Fibroblast of skin of left quadriceps (primary cell): ENCODE data around the gene ANKLE1.
"Not testable (repeated sequence)": the region's sequence is repeated elsewhere in the genome, so short reads cannot be mapped to it uniquely, and the experiment has no call there.

Experiments used
- DNase-seq, 2 experiments: peaks; one replicate each; pipeline ENCODE4 v3.0.0-alpha.2; 2013; ENCODE audit warnings: low read depth in 2 of 2

Gene ANKLE1

GRCh38 chr19:17246681-17247425, 34.8 kb upstream of the ANKLE1 start:
- DNase-seq, result no peak

DNA sequence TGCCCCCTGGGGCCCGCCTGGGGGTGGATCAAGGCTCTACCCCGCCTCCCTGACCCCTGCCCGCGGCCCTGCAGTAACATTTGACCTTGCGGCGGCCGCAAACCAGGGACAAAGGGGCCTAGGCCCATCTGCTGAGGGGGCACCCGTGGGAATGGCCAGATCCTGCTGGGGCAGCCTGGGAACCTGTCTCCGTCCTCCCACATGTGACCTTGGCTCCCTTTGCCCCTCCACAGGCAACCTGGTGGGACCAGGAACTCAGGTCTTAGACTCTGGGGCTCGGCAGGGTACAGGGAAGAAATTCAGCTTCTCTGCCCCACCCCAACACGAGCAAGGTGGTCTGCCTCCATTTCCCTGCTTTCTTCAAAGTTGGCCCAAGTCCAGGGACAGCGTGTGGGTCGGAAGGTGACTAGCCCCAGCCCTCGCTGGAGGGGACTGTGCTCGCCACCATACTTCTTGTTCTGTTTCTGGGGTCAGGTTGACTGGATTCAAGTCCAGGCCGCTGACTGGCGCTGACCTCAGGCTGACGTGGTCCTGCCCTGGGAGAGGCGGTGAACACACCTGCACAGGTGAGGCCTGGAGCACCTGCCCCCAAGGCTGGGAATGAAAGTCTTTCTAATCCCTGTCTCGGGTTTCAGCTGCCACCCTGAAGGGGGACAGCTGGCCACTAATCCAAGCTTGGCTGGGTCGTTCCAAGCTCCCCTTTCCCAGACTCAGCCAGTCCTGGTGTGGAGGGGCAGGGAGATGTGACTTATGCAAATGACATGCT, 33.5 kb upstream of the ANKLE1 start:
- no peak for DNase-seq

DNA sequence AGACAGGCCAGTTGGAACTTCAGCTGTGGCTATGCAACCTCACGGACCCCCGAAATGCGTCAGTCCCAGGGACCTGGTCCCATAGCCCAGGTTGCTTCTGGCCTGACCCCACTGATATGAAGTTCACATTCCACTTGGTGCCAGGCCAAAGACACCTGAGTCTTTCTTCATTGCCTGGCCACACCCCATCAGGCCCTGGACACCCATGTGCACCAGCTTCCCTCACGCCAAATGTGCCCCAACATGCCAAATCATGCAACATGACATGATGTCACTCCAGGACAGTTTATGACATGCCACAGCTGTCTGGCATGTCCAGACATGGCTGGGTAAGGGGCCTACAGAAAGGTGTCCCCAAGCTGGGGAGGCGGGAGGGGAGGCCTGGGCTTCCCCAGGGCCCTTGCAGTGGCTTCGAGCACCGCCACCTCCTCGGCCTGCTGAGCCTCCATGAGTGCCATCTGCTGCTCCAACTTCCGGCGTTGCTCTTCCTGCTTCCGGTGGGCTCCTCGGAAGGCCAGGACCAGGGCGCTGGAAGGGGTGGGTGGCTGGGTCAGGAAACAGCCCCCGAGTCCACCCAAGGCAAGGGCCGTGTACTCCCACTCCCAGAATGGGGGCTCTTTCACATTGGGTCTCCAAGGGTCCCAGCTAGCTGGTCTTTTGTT, 31.7 kb upstream of the ANKLE1 start:
- DNase-seq, result no peak

DNA sequence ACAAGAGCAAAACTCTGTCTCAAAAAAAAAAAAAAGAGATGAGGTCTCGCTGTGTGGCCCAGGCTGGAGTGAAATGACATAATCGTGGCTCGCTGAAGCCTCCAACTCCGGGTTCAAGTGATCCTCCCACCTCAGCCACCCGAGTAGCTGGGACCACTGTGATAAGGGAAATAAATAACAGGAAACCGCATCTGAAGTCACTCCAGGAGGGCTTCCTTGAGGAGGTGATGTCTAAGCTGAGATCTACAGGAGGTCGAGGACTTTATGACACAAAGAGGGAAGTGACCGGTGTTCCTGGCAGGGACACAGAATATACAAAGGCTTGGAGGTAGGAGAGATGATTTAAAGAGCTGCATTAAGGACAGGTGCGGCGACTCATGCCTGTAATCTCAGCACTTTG, 27.1 kb upstream of the ANKLE1 start:
- DNase-seq, result no peak

- no peak for DNase-seq
Measured at GRCh38 chr19:17255150-17255621, 26.5 kb upstream of the ANKLE1 start.

GRCh38 chr19:17256130-17256529, 25.6 kb upstream of the ANKLE1 start:
- no peak for DNase-seq

DNA sequence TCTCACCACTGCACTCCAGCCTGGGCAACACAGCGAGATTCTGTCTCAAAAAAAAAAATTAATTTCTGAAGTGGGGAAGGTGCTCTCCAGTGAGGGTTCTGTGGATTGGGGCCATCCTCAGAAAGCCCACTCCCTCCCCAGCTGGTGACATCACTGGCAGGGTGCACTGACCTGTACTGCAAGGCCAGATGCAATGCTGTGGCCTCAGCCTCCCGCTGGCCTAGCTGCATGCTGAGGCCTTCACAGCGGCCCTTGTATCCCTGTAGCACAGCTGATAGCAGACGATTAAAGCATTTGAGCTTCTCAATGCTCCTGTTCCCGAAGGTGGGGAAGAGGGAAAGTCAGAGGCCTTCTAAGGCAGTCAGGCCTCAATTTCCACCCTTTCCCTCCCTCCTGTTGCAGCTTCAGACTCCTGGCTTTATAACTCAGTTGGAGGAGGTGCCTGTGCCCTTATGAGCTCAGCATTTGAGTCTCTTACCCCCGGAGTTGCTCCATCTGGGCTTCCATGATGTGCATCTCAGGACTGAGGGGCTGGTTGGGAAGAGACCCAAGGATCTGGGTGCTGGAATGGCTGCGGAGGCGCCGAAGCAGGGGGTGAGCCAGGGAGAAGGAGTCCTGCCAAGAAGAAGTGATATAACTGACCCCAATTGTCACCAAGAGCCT, 22.5 kb upstream of the ANKLE1 start:
- DNase-seq, result no peak

DNA sequence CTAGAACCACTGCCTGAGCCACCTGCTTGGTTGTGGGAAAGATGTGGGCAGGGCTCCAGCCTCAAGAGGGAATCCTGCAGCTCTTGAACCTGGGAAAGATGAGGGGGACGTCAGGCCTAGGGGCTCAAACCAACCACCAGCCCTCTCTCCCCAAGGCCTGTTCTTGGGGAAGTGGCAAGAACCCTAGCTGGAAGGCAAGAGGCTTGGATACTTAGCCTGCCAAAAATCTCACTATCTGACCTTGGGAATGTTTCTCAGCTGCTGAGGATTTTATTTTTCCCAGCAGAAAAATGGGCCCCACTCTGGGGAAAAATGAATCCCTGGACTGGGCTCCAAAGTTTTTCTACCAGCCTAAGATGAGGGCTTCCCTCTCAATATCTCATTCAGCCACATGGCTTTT, 21.8 kb upstream of the ANKLE1 start:
- DNase-seq, result no peak

DNA sequence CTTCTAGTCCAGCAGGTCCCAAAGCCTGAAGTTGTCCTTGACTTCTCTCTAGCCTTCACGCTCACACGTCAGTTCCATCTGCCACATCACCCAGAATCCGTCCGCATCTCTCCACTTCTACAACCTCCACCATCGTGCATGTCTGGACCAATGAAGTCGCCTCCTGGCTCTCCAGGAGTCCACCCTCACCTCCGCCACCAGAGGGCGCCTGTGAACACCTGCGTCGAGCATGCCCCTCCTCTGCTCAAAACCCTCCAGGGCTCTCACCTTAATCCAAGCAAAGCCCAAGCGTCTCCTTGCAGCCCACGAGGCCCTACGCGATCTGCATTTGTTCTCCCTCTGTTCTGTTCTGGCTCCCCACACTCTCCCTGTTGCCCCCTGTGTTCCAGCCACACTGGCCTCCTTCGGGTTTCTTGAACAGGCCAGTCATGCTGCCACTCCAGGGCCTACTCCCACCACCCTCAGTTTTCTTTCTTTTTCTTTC, 20.8 kb upstream of the ANKLE1 start:
- DNase-seq, result peak; percentile 37 to 43

DNA sequence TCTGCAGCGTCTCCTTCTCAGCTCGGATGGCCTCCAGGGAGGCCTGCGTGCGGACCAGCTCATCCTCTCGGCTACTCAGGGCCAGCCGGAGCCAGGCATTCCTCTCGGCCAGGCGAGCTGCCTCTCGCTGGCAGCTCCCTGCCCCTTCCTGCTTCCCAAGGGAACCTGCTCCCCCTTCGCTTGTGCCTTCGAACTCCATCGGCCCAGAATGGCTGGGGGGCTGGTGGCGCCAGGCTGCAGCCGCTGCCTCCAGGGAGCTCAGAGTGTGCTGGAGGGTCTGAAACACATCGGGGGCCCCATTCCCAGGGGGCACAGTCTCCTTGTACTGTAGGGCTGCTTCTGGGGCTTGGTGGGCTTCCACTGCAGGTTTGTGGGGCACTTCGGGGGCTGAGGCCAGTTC, 19.1 kb upstream of the ANKLE1 start:
- DNase-seq, result no peak

GRCh38 chr19:17263712-17264640, 17.7 kb upstream of the ANKLE1 start:
- DNase-seq, result no peak

GRCh38 chr19:17264641-17264979, 17.1 kb upstream of the ANKLE1 start, which contains the start of gene USHBP1:
USHBP1 (minus strand) TSS chr19:17264745; CDS start chr19:17264299, 446 bp downstream.
- DNase-seq, result no peak

- DNase-seq, result no peak
Measured at GRCh38 chr19:17266026-17266425, 15.7 kb upstream of the ANKLE1 start.

- DNase-seq, result no peak
Measured at GRCh38 chr19:17266589-17266974, 15.1 kb upstream of the ANKLE1 start.

DNA sequence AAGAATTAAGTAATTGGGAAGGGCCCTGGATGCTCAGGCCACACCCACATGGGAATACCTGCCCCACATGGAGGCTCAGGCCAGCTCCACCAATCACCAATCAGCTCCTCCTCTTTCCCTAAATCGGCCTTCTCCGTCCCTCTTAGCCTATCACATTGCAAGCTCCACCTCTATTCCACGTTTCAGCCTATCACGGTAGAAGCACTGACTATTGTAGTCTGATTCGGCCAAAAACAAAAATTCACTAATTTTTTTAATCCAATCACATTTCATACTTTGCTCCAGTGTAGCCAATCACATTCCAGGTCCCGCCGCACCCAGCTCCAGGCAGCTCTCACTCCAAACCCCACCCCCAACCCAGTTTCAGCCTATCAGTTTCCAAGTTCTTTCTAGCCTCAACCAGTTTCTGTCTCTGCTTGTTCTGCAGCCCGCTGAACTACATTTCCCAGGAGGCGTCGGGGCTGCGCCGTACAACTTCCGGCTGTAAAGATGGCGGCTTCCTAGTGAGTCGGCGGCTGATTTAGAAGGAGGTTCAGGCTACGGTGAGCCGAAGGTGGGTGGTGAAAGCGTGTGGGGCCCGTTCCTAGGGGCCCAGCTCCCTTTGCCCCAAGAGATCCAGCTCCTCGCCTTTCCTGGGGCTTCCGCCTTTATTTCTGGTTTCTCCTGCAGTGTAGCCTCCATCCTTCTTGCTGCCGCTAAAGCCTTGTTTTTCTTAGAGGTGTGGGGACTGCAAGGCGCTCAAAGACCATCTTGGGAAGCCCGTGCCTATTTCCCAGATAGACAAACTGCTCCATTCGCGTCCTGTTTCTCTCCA, 14.5 kb upstream of the ANKLE1 start, which contains the start of gene BABAM1:
Gene BABAM1 (plus strand): TSS at position 469 of the 814 bp plus-strand sequence. CDS start 1,364 bp downstream, outside the sequence.
- peak; percentile 99 for DNase-seq

DNA sequence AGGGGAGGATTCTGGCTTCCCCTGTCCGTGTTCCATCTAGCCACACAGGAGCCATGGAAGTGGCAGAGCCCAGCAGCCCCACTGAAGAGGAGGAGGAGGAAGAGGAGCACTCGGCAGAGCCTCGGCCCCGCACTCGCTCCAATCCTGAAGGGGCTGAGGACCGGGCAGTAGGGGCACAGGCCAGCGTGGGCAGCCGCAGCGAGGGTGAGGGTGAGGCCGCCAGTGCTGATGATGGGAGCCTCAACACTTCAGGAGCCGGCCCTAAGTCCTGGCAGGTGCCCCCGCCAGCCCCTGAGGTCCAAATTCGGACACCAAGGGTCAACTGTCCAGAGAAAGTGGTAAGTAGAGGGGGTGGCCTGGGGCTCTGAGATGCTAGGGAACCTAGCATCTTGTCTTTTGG, 12.9 kb upstream of the ANKLE1 start:
- DNase-seq, result no peak

- not testable (repeated sequence) for DNase-seq
Measured at GRCh38 chr19:17274892-17275291, 6.8 kb upstream of the ANKLE1 start.

- no peak for DNase-seq
Measured at GRCh38 chr19:17275441-17276175, 6.1 kb upstream of the ANKLE1 start.

- no peak for DNase-seq
Measured at GRCh38 chr19:17279436-17279835, 2.3 kb upstream of the ANKLE1 start.
